K562 (cell line): ENCODE data around the gene CEACAM7.

Experiments used
- CBX2 ChIP-seq: fragments of 200-600 bp; sonication (generic); IDR thresholded peaks from one replicate; pipeline ENCODE4 v1.6.1; 2012; ENCODE audit warnings: mild to moderate bottlenecking, low read length, inconsistent platforms; ENCODE audit not compliant: insufficient read depth, poor library complexity, severe bottlenecking
- EZH2 ChIP-seq: IDR thresholded peaks from 2 replicates; pipeline ENCODE4 v1.6.1; 2012; ENCODE audit warnings: low read depth, mild to moderate bottlenecking, inconsistent platforms, low read length, borderline replicate concordance
- JUN ChIP-seq, 2 experiments: sonication (generic) in 1 of 2; formaldehyde crosslinking in 1 of 2; IDR thresholded peaks; 2 replicates each; pipeline versions ENCODE4 v1.6.1 to v1.8.0; 2012 to 2022; ENCODE audit warnings: borderline replicate concordance in 2 of 2, mild to moderate bottlenecking in 2 of 2, improper control_type of control experiment in 1 of 2, low read depth in 1 of 2, low read length in 1 of 2, missing genetic modification reagents in 1 of 2
- TRIM28 ChIP-seq: fragments of 450-650 bp; IDR thresholded peaks from 2 replicates; pipeline ENCODE4 v1.6.1; 2017
- ZFPM2 ChIP-seq: fragments of 250-450 bp; sonication (Bioruptor Pico); IDR thresholded peaks from 2 replicates; pipeline ENCODE4 v1.5.1; 2022; ENCODE audit warnings: mild to moderate bottlenecking

DNA sequence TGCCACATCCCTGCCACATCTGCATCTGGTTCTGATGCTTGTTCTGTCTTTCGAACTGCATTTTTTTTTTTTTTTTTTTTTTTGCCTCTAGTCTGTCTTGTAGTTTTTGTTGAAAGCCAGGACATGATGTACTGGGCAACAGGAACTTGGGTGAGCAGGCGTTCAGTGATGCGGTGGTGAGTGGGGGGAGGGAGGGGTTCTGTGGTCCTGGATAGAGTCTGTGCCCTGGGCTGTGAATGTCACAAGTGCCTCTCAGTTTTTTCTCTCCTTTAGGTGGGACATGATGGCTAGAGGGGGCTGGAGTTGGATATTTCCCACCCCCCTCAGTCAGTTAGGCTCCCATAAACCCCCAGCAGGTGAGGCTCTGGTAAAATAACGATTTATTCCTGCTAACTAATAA lies 64.7 kb downstream of the CEACAM7 start:
- TF ChIP-seq TRIM28 (no peak), CBX2 (no peak), ZFPM2 (CRISPR knock-in tag) (no peak), EZH2 (no peak), JUN (IDR thresholded peaks at IDR 0.05; ENCODE audit: borderline replicate concordance, low read depth, low read length) (no peak), JUN (CRISPR knock-in tag; IDR thresholded peaks at IDR 0.05; ENCODE audit: borderline replicate concordance) (no peak)
